OCI-LY1 (cell line): Measurements from ENCODE around the gene RADX.

Experiments
- H2AFZ ChIP-seq: fragments of 200-600 bp; sonication (generic), shearing (Covaris generic); 2 replicates; pipeline ENCODE4 v1.6.0; 2014; ENCODE audit warnings: antibody characterized with exemption, mild to moderate bottlenecking, low read length
- H3F3A ChIP-seq: fragments of 200-600 bp; sonication (generic), shearing (Covaris generic); 2 replicates; pipeline ENCODE4 v1.6.0; 2014; ENCODE audit warnings: mild to moderate bottlenecking, antibody characterized with exemption, low read length, moderate library complexity; ENCODE audit not compliant: insufficient read depth
- H3K27ac ChIP-seq: fragments of 200-600 bp; sonication (generic); 2 replicates; pipeline ENCODE4 v1.5.1; 2014; ENCODE audit warnings: low read length, mixed run types, mild to moderate bottlenecking, low read depth; ENCODE audit not compliant: poor library complexity, severe bottlenecking
- H3K27me3 ChIP-seq: fragments of 200-600 bp; sonication (generic); 2 replicates; pipeline ENCODE4 v1.6.0; 2014; ENCODE audit warnings: antibody characterized with exemption, mild to moderate bottlenecking, low read length, moderate library complexity; ENCODE audit not compliant: insufficient read depth
- H3K36me3 ChIP-seq: fragments of 200-600 bp; sonication (generic); 2 replicates; pipeline ENCODE4 v1.6.1; 2014; ENCODE audit warnings: mild to moderate bottlenecking, antibody characterized with exemption, low read length, moderate library complexity, mixed read lengths; ENCODE audit not compliant: insufficient read depth
- H3K4me1 ChIP-seq: fragments of 200-600 bp; sonication (generic); 2 replicates; pipeline ENCODE4 v1.5.1; 2014; ENCODE audit warnings: mild to moderate bottlenecking, low read length, moderate library complexity; ENCODE audit not compliant: insufficient read depth, severe bottlenecking
- H3K4me2 ChIP-seq: fragments of 200-600 bp; sonication (generic), shearing (Covaris generic); 2 replicates; pipeline ENCODE4 v1.6.1; 2014; ENCODE audit warnings: low read length
- H3K4me3 ChIP-seq: fragments of 200-600 bp; sonication (generic); 2 replicates; pipeline ENCODE4 v1.5.1; 2014; ENCODE audit warnings: low read length, low read depth, mild to moderate bottlenecking, mixed read lengths; ENCODE audit not compliant: poor library complexity, severe bottlenecking
- H3K79me2 ChIP-seq: fragments of 200-600 bp; shearing (Covaris generic); 2 replicates; pipeline ENCODE4 v1.6.1; 2016; ENCODE audit warnings: mixed run types, low read length, mixed read lengths; ENCODE audit not compliant: insufficient read depth
- H3K9ac ChIP-seq: fragments of 200-600 bp; sonication (generic), shearing (Covaris generic); 2 replicates; pipeline ENCODE4 v1.6.1; 2014; ENCODE audit warnings: mild to moderate bottlenecking, low read length, mixed read lengths
- H3K9me2 ChIP-seq: fragments of 200-600 bp; sonication (generic), shearing (Covaris generic); 2 replicates; pipeline ENCODE4 v1.6.1; 2014; ENCODE audit warnings: low read depth, mild to moderate bottlenecking, low read length, mixed read lengths
- H3K9me3 ChIP-seq: fragments of 200-600 bp; shearing (Covaris generic); 2 replicates; pipeline ENCODE4 v1.6.1; 2014; ENCODE audit warnings: low read length, mixed read lengths
- H4K20me1 ChIP-seq: fragments of 200-600 bp; sonication (generic), shearing (Covaris generic); 2 replicates; pipeline ENCODE4 v1.6.0; 2016; ENCODE audit warnings: mild to moderate bottlenecking, low read length; ENCODE audit not compliant: insufficient read depth
- EZH2 ChIP-seq: fragments of 200-600 bp; sonication (generic), shearing (Covaris generic); IDR thresholded peaks from 2 replicates; pipeline ENCODE4 v1.8.0; 2017; ENCODE audit warnings: borderline replicate concordance, mixed run types, mild to moderate bottlenecking, antibody characterized with exemption, low read length, moderate library complexity, mixed read lengths
- TF ChIP-seq, protein P1 (sequence below): fragments of 200-600 bp; sonication (generic), shearing (Covaris generic); IDR thresholded peaks from 2 replicates; pipeline ENCODE4 v1.5.1; 2017; ENCODE audit warnings: mild to moderate bottlenecking, antibody characterized with exemption, low read length, moderate library complexity, mixed read lengths

RADX gene

DNA sequence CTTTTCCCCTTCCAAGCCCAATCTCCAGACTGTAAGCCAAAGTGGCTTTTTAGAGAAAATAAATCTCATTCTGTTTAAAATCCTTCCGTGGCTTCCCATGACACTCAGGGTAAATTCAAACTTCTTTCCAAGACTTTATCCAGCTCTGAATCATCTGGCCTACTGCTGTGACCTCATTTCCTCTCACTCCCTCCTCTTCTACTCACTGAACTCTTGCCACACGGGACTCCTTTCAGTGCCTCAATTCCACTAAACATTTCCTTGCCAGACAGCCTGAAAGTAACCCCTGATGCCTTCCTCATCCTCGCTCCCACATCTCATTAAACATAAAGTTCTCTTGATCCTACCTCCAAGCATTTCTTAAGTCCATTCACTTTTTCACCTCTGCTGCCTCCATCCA is 86.9 kb downstream of the RADX start:
- no peaks in the 10 kb centered on the region for H3K27me3 ChIP-seq
- H3K27ac ChIP-seq = no peak overlapping the region
- no peak overlapping the region for H2AFZ ChIP-seq
- H4K20me1 ChIP-seq = no peaks in the 10 kb centered on the region
- H3K79me2 ChIP-seq = no peaks in the 10 kb centered on the region
- no peak overlapping the region for H3K9ac ChIP-seq
- H3F3A ChIP-seq = no peaks in the 10 kb centered on the region
- no peak for TF ChIP-seq EZH2
- TF ChIP-seq, protein P1, sequence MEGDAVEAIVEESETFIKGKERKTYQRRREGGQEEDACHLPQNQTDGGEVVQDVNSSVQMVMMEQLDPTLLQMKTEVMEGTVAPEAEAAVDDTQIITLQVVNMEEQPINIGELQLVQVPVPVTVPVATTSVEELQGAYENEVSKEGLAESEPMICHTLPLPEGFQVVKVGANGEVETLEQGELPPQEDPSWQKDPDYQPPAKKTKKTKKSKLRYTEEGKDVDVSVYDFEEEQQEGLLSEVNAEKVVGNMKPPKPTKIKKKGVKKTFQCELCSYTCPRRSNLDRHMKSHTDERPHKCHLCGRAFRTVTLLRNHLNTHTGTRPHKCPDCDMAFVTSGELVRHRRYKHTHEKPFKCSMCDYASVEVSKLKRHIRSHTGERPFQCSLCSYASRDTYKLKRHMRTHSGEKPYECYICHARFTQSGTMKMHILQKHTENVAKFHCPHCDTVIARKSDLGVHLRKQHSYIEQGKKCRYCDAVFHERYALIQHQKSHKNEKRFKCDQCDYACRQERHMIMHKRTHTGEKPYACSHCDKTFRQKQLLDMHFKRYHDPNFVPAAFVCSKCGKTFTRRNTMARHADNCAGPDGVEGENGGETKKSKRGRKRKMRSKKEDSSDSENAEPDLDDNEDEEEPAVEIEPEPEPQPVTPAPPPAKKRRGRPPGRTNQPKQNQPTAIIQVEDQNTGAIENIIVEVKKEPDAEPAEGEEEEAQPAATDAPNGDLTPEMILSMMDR = no peak
- H3K4me1 ChIP-seq = no peaks in the 10 kb centered on the region
- no peak overlapping the region for H3K4me2 ChIP-seq
- H3K9me3 ChIP-seq = no peaks in the 10 kb centered on the region
- H3K9me2 ChIP-seq = no peaks in the 10 kb centered on the region
- H3K4me3 ChIP-seq = no peak overlapping the region
- H3K36me3 ChIP-seq = no peaks in the 10 kb centered on the region

DNA sequence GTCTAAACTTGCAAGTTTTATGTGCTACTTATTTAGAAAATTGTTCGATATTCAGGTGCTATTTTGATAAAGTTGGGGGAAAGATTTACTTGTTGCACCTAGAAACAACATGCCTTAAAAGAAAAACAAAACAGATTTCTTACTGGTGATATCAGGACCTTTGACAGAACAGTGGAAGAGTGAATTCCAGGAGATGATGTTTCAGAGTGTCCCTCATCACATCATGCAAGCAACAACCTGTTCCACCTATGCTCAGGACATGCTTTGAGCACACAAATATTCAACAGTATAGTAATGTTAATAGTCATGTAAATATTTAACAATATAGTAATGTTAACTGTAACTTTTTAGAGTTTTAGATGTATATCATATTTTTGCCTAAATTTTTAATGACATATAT is 90.9 kb downstream of the RADX start:
- H3K4me2 ChIP-seq = no peak overlapping the region
- H2AFZ ChIP-seq = no peak overlapping the region
- H3K9me3 ChIP-seq = no peaks in the 10 kb centered on the region
- H3K36me3 ChIP-seq = no peaks in the 10 kb centered on the region
- no peaks in the 10 kb centered on the region for H3K4me1 ChIP-seq
- H3K9ac ChIP-seq = no peak overlapping the region
- no peaks in the 10 kb centered on the region for H3K79me2 ChIP-seq
- no peaks in the 10 kb centered on the region for H3K9me2 ChIP-seq
- H3K27me3 ChIP-seq = no peaks in the 10 kb centered on the region
- no peak overlapping the region for H3K27ac ChIP-seq
- no peaks in the 10 kb centered on the region for H3F3A ChIP-seq
- TF ChIP-seq EZH2 = no peak
- TF ChIP-seq, protein P1 = no peak
- H3K4me3 ChIP-seq = no peak overlapping the region
- H4K20me1 ChIP-seq = no peaks in the 10 kb centered on the region

DNA sequence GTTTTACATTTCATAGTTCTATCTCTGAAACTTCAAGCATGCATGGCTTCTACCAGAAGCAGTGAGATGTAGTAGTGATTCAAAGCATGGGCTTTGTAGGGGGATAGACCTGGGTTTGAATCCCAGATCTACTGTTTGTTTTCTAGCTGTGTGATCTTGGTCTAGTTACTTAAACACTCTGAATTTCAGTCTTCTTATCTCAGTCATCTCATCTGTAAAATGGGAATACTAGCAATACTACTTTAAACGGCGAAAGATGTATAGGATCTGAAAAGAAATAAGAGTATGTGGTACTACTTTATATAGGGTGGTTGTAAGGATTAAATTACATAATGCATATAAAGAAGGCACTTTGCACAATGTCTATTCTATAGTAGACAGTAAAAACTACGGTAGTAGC is 94.7 kb downstream of the RADX start:
- no peaks in the 10 kb centered on the region for H3K27me3 ChIP-seq
- H3K4me1 ChIP-seq = no peaks in the 10 kb centered on the region
- no peak overlapping the region for H3K4me3 ChIP-seq
- H3K27ac ChIP-seq = no peak overlapping the region
- H2AFZ ChIP-seq = no peak overlapping the region
- H3K9me2 ChIP-seq = no peaks in the 10 kb centered on the region
- H3K79me2 ChIP-seq = no peaks in the 10 kb centered on the region
- H3K4me2 ChIP-seq = no peak overlapping the region
- no peak for TF ChIP-seq EZH2
- TF ChIP-seq, protein P1 = no peak
- H3K9ac ChIP-seq = no peak overlapping the region
- H3K36me3 ChIP-seq = no peaks in the 10 kb centered on the region
- H4K20me1 ChIP-seq = no peaks in the 10 kb centered on the region
- H3F3A ChIP-seq = no peaks in the 10 kb centered on the region
- no peaks in the 10 kb centered on the region for H3K9me3 ChIP-seq
